GM10847 (cell line): ENCODE data around the gene FAM186B.
A peak's percentile ranks its signal among the peaks of the same experiment; 100 is the strongest.

Source experiments
- POLR2A ChIP-seq: IDR thresholded peaks from 2 replicates; pipeline ENCODE4 v1.6.1; 2011; ENCODE audit not compliant: insufficient read length; ENCODE audit errors: extremely low read depth

FAM186B gene

GRCh38 chr12:49577589-49578315 is 27.7 kb downstream of the FAM186B start:
- no peak for TF ChIP-seq POLR2A

- no peak for TF ChIP-seq POLR2A
Observed at GRCh38 chr12:49568442-49569162, 36.8 kb downstream of the FAM186B start.

GRCh38 chr12:49567611-49568441 is 37.6 kb downstream of the FAM186B start, which contains the start of gene MCRS1:
Gene MCRS1, minus strand, starts transcription at chr12:49568142. Its CDS starts 1,411 bp downstream, at chr12:49566731.
- TF ChIP-seq POLR2A = peak; percentile 95

GRCh38 chr12:49567302-49567610 is 38.2 kb downstream of the FAM186B start:
- no peak for TF ChIP-seq POLR2A

- no peak for TF ChIP-seq POLR2A
Observed at GRCh38 chr12:49566361-49566760, 39.1 kb downstream of the FAM186B start.

GRCh38 chr12:49565406-49566265 is 39.8 kb downstream of the FAM186B start:
- TF ChIP-seq POLR2A = no peak

GRCh38 chr12:49564686-49565405 is 40.6 kb downstream of the FAM186B start:
- no peak for TF ChIP-seq POLR2A

- no peak for TF ChIP-seq POLR2A
Observed at GRCh38 chr12:49563951-49564685, 41.3 kb downstream of the FAM186B start.

GRCh38 chr12:49562831-49563230 is 42.6 kb downstream of the FAM186B start:
- no peak for TF ChIP-seq POLR2A

- TF ChIP-seq POLR2A = no peak
Observed at GRCh38 chr12:49562233-49562632, 43.2 kb downstream of the FAM186B start.

- no peak for TF ChIP-seq POLR2A
Observed at GRCh38 chr12:49560695-49561094, 44.7 kb downstream of the FAM186B start.

- no peak for TF ChIP-seq POLR2A
Observed at GRCh38 chr12:49559011-49559675, 46.3 kb downstream of the FAM186B start.

- TF ChIP-seq POLR2A = no peak
Observed at GRCh38 chr12:49558526-49558925, 46.9 kb downstream of the FAM186B start.
